Measurements from ENCODE around the gene MS4A6E.

The MS4A6E gene

GRCh38 chr11:60367009-60367408 is 40.0 kb downstream of the MS4A6E start:
- TF ChIP-seq CTCF (IDR thresholded peaks at IDR 0.05; ENCODE audit: low read depth, low read length) = no peak
- H3K4me3 ChIP-seq (ENCODE audit: low read depth, low read length) = no peak overlapping the region

- H3K4me3 ChIP-seq (ENCODE audit: low read depth, low read length) = no peak overlapping the region
- no peak for TF ChIP-seq CTCF (IDR thresholded peaks at IDR 0.05; ENCODE audit: low read depth, low read length)
Measured at GRCh38 chr11:60367896-60368295, 40.8 kb downstream of the MS4A6E start.

GRCh38 chr11:60370252-60370810 is 43.3 kb downstream of the MS4A6E start:
- no peak for TF ChIP-seq CTCF (IDR thresholded peaks at IDR 0.05; ENCODE audit: low read depth, low read length)
- H3K4me3 ChIP-seq (ENCODE audit: low read depth, low read length) = no peak overlapping the region

- no peak overlapping the region for H3K4me3 ChIP-seq (ENCODE audit: low read depth, low read length)
- TF ChIP-seq CTCF (IDR thresholded peaks at IDR 0.05; ENCODE audit: low read depth, low read length) = no peak
Measured at GRCh38 chr11:60370811-60371298, 43.8 kb downstream of the MS4A6E start.

- no peak overlapping the region for H3K4me3 ChIP-seq (ENCODE audit: low read depth, low read length)
- no peak for TF ChIP-seq CTCF (IDR thresholded peaks at IDR 0.05; ENCODE audit: low read depth, low read length)
Measured at GRCh38 chr11:60371386-60371785, 44.3 kb downstream of the MS4A6E start.

GRCh38 chr11:60371854-60372253 is 44.8 kb downstream of the MS4A6E start:
- no peak for TF ChIP-seq CTCF (IDR thresholded peaks at IDR 0.05; ENCODE audit: low read depth, low read length)
- H3K4me3 ChIP-seq (ENCODE audit: low read depth, low read length) = no peak overlapping the region

GRCh38 chr11:60372767-60373166 is 45.7 kb downstream of the MS4A6E start:
- H3K4me3 ChIP-seq (ENCODE audit: low read depth, low read length) = no peak overlapping the region
- TF ChIP-seq CTCF (IDR thresholded peaks at IDR 0.05; ENCODE audit: low read depth, low read length) = no peak
